Stimulated activated CD4-positive, alpha-beta T cell treated with anti-CD3 and anti-CD28 coated beads, Interleukin-1b, Interleukin-23, amount 100 ng/mL, for 4 hours (primary cell): ENCODE results near the gene CLMP.

ENCODE experiments used
- DNase-seq, 2 donors: peaks; one replicate each; pipeline ENCODE4 v3.0.0-alpha.2; 2020; ENCODE audit warnings: low read depth in 2 of 2

The CLMP gene

DNA sequence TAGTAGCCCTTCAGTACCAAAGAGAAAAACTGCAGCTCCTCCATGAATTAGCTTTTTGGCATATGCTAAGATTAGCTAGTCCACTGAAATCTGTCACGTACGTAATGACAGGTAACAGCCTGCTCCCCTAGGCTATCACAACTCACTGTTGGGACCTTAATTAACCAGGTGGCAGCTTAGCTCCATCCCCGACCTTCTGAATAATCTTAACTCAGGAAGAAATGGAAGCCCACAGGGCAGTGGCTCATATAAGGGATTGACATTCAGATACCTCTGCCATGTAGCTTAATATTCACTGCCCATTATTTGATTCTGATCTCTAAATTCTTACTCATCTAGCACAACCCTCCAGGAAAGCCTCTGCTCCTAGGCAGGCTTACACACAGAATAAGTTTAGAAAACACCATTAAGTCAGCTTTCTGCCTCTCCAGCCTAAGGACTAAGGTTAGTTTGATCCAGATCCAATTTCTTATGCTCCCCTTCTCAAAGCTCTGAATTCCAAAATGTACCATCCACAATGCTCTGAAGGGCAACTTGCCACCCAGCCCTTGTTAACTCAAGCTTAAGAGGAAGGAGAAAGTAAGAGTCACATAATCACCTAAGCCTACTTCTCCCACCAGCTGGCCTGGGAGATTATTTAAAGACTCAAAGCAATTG is 138.1 kb downstream of the CLMP start:
- DNase-seq = no peak

GRCh38 chr11:123055191-123055901 is 139.7 kb downstream of the CLMP start:
- no peak for DNase-seq

DNA sequence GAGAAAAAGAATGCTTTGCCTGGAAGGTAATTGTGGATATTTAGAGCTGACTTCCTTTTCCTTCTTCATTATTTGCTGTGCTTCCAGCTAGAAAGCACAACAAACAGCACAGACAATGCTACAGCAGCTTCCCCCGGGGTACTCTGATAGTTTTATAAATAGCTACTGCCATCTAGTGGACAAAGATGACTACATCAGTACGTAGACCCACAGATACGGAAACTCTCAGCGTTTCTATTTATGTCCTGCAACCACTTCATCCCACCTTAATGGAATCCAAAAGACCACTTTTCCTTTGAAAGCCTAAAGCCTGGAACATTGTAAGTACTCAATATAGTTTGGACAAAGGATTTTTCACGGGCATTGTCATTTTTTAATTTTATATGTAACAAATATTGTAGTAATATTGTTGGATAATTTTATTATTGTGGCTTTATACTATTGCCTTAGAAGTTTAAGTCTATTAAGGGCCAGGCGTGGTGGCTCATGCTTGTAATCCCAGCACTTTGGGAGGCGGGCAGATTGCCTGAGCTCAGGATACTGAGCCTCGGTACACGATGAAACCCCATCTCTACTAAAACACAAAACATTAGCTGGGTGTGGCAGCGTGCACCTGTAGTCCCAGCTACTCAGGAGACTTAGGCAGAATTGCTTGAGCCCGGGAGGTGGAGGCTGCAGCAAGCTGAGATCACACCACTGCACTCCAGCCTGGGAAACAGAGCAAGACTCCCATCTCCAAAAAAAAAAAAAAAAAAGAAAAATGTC is 140.6 kb downstream of the CLMP start:
- no peak for DNase-seq

- no peak for DNase-seq
Observed at GRCh38 chr11:123052901-123053721, 141.9 kb downstream of the CLMP start.

DNA sequence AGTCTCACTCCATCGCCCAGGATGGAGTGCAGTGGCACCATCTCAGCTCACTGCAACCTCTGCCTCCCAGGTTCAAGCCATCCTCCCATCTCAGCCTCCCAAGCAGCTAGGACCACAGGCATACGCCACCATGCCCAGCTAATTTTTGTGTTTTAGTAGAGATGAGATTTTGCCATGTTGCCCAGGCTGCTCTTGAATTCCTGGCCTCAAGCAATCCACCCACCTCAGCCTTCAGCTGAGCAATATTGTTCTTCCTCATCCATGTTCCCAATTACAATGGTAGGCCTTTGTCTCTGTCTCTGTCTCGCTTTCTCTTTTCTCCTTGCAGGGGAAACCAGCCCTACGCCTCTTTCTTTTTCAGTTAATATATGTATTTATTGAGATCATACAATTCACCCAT is 143.4 kb downstream of the CLMP start:
- no peak for DNase-seq

- no peak for DNase-seq
Observed at GRCh38 chr11:123051146-123051545, 143.9 kb downstream of the CLMP start.

DNA sequence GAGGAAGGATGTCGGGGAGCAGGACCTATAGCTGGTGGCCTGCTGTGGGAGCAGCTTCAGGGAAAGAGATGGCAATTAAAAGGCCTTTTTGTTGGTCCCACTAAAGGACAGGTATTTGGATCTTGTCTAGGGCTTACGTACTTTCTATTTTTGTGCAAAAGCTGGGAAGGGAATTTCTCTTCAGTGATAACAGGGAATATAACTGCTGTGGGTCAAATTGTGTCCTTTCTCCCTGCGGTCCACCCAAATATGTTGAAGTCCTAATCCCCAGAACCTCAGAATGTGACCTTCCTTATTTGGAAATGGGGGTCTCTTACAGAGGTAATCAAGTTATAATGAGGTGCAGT is 147.1 kb downstream of the CLMP start:
- DNase-seq = no peak

GRCh38 chr11:123047266-123047946 is 147.6 kb downstream of the CLMP start:
- DNase-seq = no peak

DNA sequence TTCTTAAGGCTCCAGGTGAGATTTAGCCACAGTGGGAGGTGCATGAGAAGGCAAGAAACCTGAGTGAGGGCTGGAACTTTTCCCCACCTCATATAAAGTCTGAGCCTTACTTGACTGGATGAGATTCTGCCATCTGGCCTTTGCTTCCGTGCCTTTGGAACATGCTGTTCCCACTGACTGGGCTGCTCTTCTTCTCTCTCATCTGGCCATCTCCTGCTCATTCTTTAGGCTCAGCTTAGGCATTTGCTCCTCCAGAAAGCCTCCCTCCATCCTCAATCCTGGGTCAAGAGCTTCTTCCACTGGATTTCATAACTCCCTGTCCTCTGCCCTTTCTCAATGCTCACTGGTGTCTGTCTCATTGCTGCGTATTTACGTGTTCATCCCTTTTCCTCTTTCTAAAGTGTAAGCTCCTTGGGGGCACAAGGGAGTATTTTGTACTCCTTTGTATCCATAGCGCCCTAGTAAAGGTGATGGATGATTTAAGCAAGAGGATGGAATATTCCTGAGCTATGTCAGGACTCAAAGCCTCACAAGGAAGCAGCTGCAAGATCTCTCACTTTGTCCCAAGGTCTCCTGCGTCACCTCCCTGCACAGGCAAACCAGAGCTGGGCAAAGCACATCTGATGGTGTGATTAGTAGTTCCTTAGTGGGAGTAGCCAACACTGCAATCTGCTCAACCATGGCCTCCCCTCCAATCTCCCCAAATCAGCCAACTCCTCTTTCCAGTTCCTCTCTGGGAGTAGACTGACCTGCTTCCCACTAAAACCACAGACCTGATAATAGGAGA is 148.4 kb downstream of the CLMP start:
- no peak for DNase-seq

DNA sequence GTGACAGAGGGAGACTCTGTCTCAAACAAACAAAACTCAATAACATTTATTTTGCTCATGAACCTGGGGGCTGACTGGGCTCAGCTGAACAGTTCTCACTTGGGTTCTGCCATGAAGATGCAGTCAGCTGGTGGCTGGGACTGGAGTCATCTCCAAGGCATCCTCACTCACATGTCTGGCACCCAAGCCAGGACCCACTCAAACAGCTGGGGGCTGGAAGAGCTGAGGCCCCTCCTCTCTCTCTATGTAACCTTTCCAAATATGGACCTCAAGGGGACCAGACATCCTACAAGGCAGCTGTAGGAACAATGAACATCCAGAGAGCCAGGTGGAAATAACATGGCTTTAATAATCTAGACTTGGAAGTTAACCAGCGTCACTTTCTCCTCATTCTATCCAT is 149.9 kb downstream of the CLMP start:
- no peak for DNase-seq

GRCh38 chr11:123041185-123041584 is 153.9 kb downstream of the CLMP start:
- DNase-seq = no peak

GRCh38 chr11:123040111-123040432 is 155.0 kb downstream of the CLMP start:
- DNase-seq = no peak

GRCh38 chr11:123035831-123036230 is 159.2 kb downstream of the CLMP start:
- no peak for DNase-seq

DNA sequence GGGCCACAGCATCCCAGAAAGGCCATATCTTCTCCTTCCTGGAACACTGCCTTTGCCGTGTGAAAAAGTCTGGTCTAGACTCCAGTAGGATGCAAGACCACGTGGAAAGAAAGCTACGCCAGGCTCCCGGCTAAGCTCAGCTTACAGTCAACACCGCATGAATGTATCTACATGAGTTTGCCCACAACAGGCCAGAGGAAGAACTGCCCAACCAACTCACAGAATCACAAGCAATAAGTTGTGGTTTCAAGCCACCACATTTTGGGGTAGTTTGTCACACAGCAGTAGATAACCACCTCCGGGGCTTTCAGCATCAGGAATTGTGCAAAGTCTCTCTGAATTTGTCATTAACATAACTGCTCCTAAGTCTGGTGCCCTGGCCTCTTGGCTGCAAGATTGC is 160.5 kb downstream of the CLMP start:
- no peak for DNase-seq

DNA sequence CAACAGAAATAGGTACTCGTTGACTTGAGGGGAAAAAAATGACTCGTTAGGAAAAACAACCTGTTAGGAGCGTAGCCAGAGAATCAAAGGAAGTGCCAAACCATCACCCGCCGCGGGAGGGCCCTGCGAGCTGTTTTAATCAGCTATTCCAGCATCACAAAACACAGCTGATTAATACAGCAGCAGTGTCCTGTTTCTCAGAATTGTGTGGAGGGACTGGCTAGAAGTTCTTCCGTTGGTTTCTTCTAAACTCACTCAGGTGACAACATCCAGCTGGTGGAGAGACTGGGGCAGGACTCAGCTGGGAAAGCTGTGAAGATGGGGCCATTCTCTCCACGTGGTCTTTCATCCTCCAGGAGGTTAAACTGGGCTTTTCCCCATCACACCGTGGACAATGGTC is 161.2 kb downstream of the CLMP start:
- DNase-seq = no peak

- DNase-seq = no peak
Observed at GRCh38 chr11:123030517-123030916, 164.5 kb downstream of the CLMP start.

- peak in 1 of 2 donors; percentile 12 for DNase-seq
Observed at GRCh38 chr11:123020968-123021367, 174.1 kb downstream of the CLMP start.
